H9 (cell line): ENCODE measurements around the gene RAI2. TPM values are rescaled to one million over a fixed set of nuclear protein-coding genes. Genes with fewer than 3 reads are reported as not detected.

Experiments
- DNase-seq: peaks from one replicate; pipeline ENCODE4 v3.0.0-alpha.2; 2017
- H2AFZ ChIP-seq: one replicate; pipeline ENCODE4 v1.6.1; 2013; ENCODE audit warnings: mild to moderate bottlenecking, low read length, control low read depth, moderate library complexity
- H2AK5ac ChIP-seq: 2 replicates; pipeline ENCODE4 v1.6.1; 2013; ENCODE audit warnings: low read length, control low read depth, mixed read lengths; ENCODE audit not compliant: insufficient read length
- H2BK120ac ChIP-seq: one replicate; pipeline ENCODE4 v1.6.1; 2013; ENCODE audit warnings: low read depth, mild to moderate bottlenecking, low read length, control low read depth, inconsistent platforms; ENCODE audit not compliant: poor library complexity, severe bottlenecking
- H2BK12ac ChIP-seq: 2 replicates; pipeline ENCODE4 v1.6.1; 2013; ENCODE audit warnings: low read length, control low read depth, mixed read lengths, low read depth; ENCODE audit not compliant: insufficient read length
- H2BK15ac ChIP-seq: 2 replicates; pipeline ENCODE4 v1.6.1; 2013; ENCODE audit warnings: low read depth, low read length, control low read depth
- H2BK20ac ChIP-seq: one replicate; pipeline ENCODE4 v1.6.1; 2013; ENCODE audit warnings: low read depth, mild to moderate bottlenecking, low read length, control low read depth, inconsistent platforms; ENCODE audit not compliant: poor library complexity, severe bottlenecking
- H2BK5ac ChIP-seq: 2 replicates; pipeline ENCODE4 v1.6.1; 2013; ENCODE audit warnings: low read length, control low read depth, mixed read lengths; ENCODE audit not compliant: insufficient read length
- H3K14ac ChIP-seq: 2 replicates; pipeline ENCODE4 v1.6.1; 2013; ENCODE audit warnings: low read length, control low read depth; ENCODE audit not compliant: insufficient read depth
- H3K18ac ChIP-seq: 2 replicates; pipeline ENCODE4 v1.6.1; 2013; ENCODE audit warnings: low read depth, mild to moderate bottlenecking, mixed read lengths, low read length, control low read depth; ENCODE audit not compliant: insufficient read length
- H3K23ac ChIP-seq: 2 replicates; pipeline ENCODE4 v1.6.1; 2013; ENCODE audit warnings: low read length, control low read depth, mixed read lengths, low read depth; ENCODE audit not compliant: insufficient read length
- H3K23me2 ChIP-seq: 2 replicates; pipeline ENCODE4 v1.6.1; 2013; ENCODE audit warnings: low read depth, mild to moderate bottlenecking, mixed read lengths, low read length, control low read depth; ENCODE audit not compliant: insufficient read length, poor library complexity, severe bottlenecking
- H3K27ac ChIP-seq: 2 replicates; pipeline ENCODE4 v1.5.1; 2013; ENCODE audit warnings: low read length, control low read depth, mixed read lengths, low read depth; ENCODE audit not compliant: insufficient read length
- H3K27me3 ChIP-seq: 2 replicates; pipeline ENCODE4 v1.6.1; 2013; ENCODE audit warnings: low read length, control low read depth, inconsistent platforms; ENCODE audit not compliant: insufficient read depth
- H3K4ac ChIP-seq: 2 replicates; pipeline ENCODE4 v1.6.1; 2013; ENCODE audit warnings: low read depth, mild to moderate bottlenecking, control low read depth, inconsistent platforms, low read length, moderate library complexity
- H3K4me1 ChIP-seq: 2 replicates; pipeline ENCODE4 v1.6.1; 2013; ENCODE audit warnings: low read length, control low read depth, inconsistent platforms; ENCODE audit not compliant: insufficient read depth
- H3K4me2 ChIP-seq: 2 replicates; pipeline ENCODE4 v1.6.1; 2013; ENCODE audit warnings: low read length, control low read depth, mixed read lengths; ENCODE audit not compliant: insufficient read length, insufficient read depth
- H3K56ac ChIP-seq: 2 replicates; pipeline ENCODE4 v1.6.1; 2013; ENCODE audit warnings: low read depth, mild to moderate bottlenecking, mixed read lengths, low read length, control low read depth; ENCODE audit not compliant: insufficient read length
- H3K79me1 ChIP-seq: 2 replicates; pipeline ENCODE4 v1.6.1; 2013; ENCODE audit warnings: low read depth, mild to moderate bottlenecking, moderate library complexity, low read length, control low read depth, inconsistent platforms; ENCODE audit not compliant: insufficient read depth, poor library complexity, severe bottlenecking
- H3K79me2 ChIP-seq: 2 replicates; pipeline ENCODE4 v1.6.1; 2013; ENCODE audit warnings: low read length, control low read depth, inconsistent platforms; ENCODE audit not compliant: insufficient read depth
- H3K9ac ChIP-seq: 2 replicates; pipeline ENCODE4 v1.6.1; 2013; ENCODE audit warnings: low read length, control low read depth, mixed read lengths; ENCODE audit not compliant: insufficient read length; ENCODE audit errors: extremely low read depth
- H3K9me3 ChIP-seq: one replicate; pipeline ENCODE4 v1.6.1; 2013; ENCODE audit warnings: low read depth, low read length, inconsistent platforms; ENCODE audit not compliant: control insufficient read depth
- H3T11ph ChIP-seq: one replicate; pipeline ENCODE4 v1.6.1; 2013; ENCODE audit warnings: mild to moderate bottlenecking, low read length, control low read depth, inconsistent platforms
- H4K20me1 ChIP-seq: one replicate; pipeline ENCODE4 v1.6.1; 2013; ENCODE audit not compliant: control insufficient read depth, insufficient read length, insufficient read depth
- H4K5ac ChIP-seq: 2 replicates; pipeline ENCODE4 v1.6.1; 2013; ENCODE audit warnings: low read depth, mild to moderate bottlenecking, mixed read lengths, low read length, control low read depth; ENCODE audit not compliant: insufficient read length
- H4K8ac ChIP-seq: replicated peaks from 2 replicates; pipeline ENCODE4 v1.6.1; 2013; ENCODE audit warnings: low read length, control low read depth, mixed read lengths, low read depth; ENCODE audit not compliant: insufficient read length
- H4K91ac ChIP-seq: 2 replicates; pipeline ENCODE4 v1.6.1; 2013; ENCODE audit warnings: low read depth, mild to moderate bottlenecking, moderate library complexity, mixed read lengths, low read length, control low read depth; ENCODE audit not compliant: insufficient read length
- H3K27ac Mint-ChIP-seq, 3 experiments: 2 replicates in 2 of 3; 3 replicates in 1 of 3; pipeline ENCODE4 v1.8.0; 2020 to 2021; ENCODE audit warnings: mixed read lengths in 3 of 3, mild to moderate bottlenecking in 1 of 3, moderate library complexity in 1 of 3
- H3K27me3 Mint-ChIP-seq: 2 replicates; pipeline ENCODE4 v1.8.0; 2021; ENCODE audit warnings: low read depth, mild to moderate bottlenecking, moderate library complexity, mixed read lengths
- H3K36me3 Mint-ChIP-seq, 3 experiments: 2 replicates in 2 of 3; 3 replicates in 1 of 3; pipeline ENCODE4 v1.8.0; 2020 to 2021; ENCODE audit warnings: low read depth in 3 of 3, mixed read lengths in 3 of 3; ENCODE audit not compliant: insufficient read depth in 1 of 3
- H3K4me1 Mint-ChIP-seq, 2 experiments: 2 replicates each; pipeline ENCODE4 v1.8.0; 2020; ENCODE audit warnings: mixed read lengths in 2 of 2
- H3K4me3 Mint-ChIP-seq, 2 experiments: 2 replicates in 1 of 2; 3 replicates in 1 of 2; pipeline ENCODE4 v1.8.0; 2020 to 2021; ENCODE audit warnings: mild to moderate bottlenecking in 2 of 2, mixed read lengths in 2 of 2, moderate library complexity in 1 of 2
- H3K9me3 Mint-ChIP-seq, 2 experiments: 2 replicates in 1 of 2; 3 replicates in 1 of 2; pipeline ENCODE4 v1.8.0; 2020; ENCODE audit warnings: mild to moderate bottlenecking in 2 of 2, mixed read lengths in 2 of 2, moderate library complexity in 1 of 2
- WGBS: extraction: QIAGEN DNeasy Blood & Tissue Kit; methylation state at CpG from one replicate; pipeline ENCODE4 v1.1.7; 2013; ENCODE audit warnings: missing lambda C conversion rate, low lambda C conversion rate, mixed read lengths; ENCODE audit not compliant: insufficient read length; ENCODE audit errors: extremely low coverage; 5-methylcytosine and 5-hydroxymethylcytosine counted together
- total RNA-seq: library from RNA; stranded (reverse); gene quantifications from 2 replicates; pipeline ENCODE4 v1.2.1, GENCODE V29; 2021
- TF ChIP-seq, protein P1 (sequence below): fragments of 200-600 bp; sonication (generic); conservative IDR thresholded peaks from 3 replicates; pipeline ENCODE4 v1.8.0; 2021; ENCODE audit warnings: antibody characterized with exemption, mild to moderate bottlenecking

Gene RAI2
- total RNA-seq, 1 experiment from 2014 or later: 0.72 TPM

DNA sequence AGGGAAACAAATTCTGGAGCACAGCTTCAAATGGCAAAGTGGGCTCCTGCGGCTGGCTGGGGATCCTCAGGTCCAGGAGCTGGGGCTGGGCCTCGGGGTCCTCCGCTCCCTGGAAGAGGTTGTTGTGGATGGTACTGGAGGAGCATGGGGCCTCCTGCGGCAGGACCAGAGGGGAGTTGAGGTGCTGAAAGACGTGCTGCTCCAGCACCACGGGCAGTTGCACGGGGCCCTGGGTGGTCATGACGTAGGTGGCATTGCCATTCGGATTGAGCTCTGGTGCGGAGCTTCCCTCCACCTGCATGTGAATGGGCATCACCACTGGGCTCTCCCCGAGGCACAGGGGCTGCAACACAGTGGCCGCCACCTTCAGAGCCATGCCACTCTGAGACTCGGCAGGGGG lies 59.7 kb downstream of the RAI2 start:
- H3K4me1 Mint-ChIP-seq: 0 out of 4 replicates have a peak, but pooled peaks cover 0 to 3% of the 10 kb centered on the region in 2 experiments
- H2AFZ ChIP-seq: no peak overlapping the region

More for the DNA sequence above, 59.7 kb downstream of the RAI2 start:
- no peak overlapping the region for H2BK5ac ChIP-seq
- TF ChIP-seq, protein P1, sequence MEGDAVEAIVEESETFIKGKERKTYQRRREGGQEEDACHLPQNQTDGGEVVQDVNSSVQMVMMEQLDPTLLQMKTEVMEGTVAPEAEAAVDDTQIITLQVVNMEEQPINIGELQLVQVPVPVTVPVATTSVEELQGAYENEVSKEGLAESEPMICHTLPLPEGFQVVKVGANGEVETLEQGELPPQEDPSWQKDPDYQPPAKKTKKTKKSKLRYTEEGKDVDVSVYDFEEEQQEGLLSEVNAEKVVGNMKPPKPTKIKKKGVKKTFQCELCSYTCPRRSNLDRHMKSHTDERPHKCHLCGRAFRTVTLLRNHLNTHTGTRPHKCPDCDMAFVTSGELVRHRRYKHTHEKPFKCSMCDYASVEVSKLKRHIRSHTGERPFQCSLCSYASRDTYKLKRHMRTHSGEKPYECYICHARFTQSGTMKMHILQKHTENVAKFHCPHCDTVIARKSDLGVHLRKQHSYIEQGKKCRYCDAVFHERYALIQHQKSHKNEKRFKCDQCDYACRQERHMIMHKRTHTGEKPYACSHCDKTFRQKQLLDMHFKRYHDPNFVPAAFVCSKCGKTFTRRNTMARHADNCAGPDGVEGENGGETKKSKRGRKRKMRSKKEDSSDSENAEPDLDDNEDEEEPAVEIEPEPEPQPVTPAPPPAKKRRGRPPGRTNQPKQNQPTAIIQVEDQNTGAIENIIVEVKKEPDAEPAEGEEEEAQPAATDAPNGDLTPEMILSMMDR: no peak
- H4K20me1 ChIP-seq: no peaks in the 10 kb centered on the region
- H3K4me2 ChIP-seq: no peak overlapping the region
- H4K91ac ChIP-seq: no peak overlapping the region
- no peak overlapping the region for H3T11ph ChIP-seq
- no peak overlapping the region for H4K5ac ChIP-seq
- H2BK20ac ChIP-seq: no peak overlapping the region
- H2AK5ac ChIP-seq: no peak overlapping the region
- H3K27me3 ChIP-seq: no peaks in the 10 kb centered on the region
- no peak overlapping the region for H2BK15ac ChIP-seq
- H3K4me1 ChIP-seq: no peaks in the 10 kb centered on the region
- no CpG with 5 or more reads among the region's 13 CpGs for WGBS
- Mint-ChIP-seq H3K27me3 (peaks cover 3% of the 10 kb centered on the region), H3K4me3 (no peak overlapping the region), H3K27ac (no peak overlapping the region), H3K9me3 (peaks cover 70 to 76% of the 10 kb centered on the region in 2 experiments), H3K36me3 (peaks cover 0 to 3% (median 2%) of the 10 kb centered on the region in 3 experiments; a peak in 3 of 7 replicates)
- no peak overlapping the region for H3K23ac ChIP-seq
- H3K79me2 ChIP-seq: no peaks in the 10 kb centered on the region
- no peak overlapping the region for H2BK120ac ChIP-seq
- no peaks in the 10 kb centered on the region for H3K79me1 ChIP-seq
- no peak for DNase-seq
- no peak overlapping the region for H3K18ac ChIP-seq
- H3K23me2 ChIP-seq: no peaks in the 10 kb centered on the region
- H3K4ac ChIP-seq: no peak overlapping the region
- H3K9me3 ChIP-seq: no peaks in the 10 kb centered on the region
- H3K56ac ChIP-seq: no peak overlapping the region
- no peak overlapping the region for H3K27ac ChIP-seq
- no peak overlapping the region for H3K14ac ChIP-seq
- no peak overlapping the region for H3K9ac ChIP-seq
- H4K8ac ChIP-seq: no peak overlapping the region
- no peak overlapping the region for H2BK12ac ChIP-seq
